CD4-positive, alpha-beta memory T cell (primary cell): Measurements from ENCODE around the gene ALG12. TPM values are rescaled to one million over a fixed set of nuclear protein-coding genes. Genes with fewer than 3 reads are reported as not detected.

Experiments
- CTCF ChIA-PET: fragments of 350-600 bp; sonication (Branson Sonifier 250); formaldehyde crosslinking; loops from one replicate; lab custom pipeline; 2021; ENCODE audit warnings: inconsistent platforms; ENCODE audit not compliant: partially characterized antibody; lab: Charles Lee
- POLR2A ChIA-PET: fragments of 350-600 bp; sonication (Branson Sonifier 250); formaldehyde crosslinking; loops from one replicate; lab custom pipeline; 2021; ENCODE audit not compliant: partially characterized antibody; lab: Charles Lee
- DNase-seq, 5 donors: peaks; one replicate each; pipeline versions ENCODE4 v3.0.0 to v3.0.0-alpha.2; 2020 to 2022; ENCODE audit warnings: mixed read lengths in 1 of 5
- H3K27ac ChIP-seq: one replicate; pipeline ENCODE4 v1.7.0; 2013; ENCODE audit warnings: low read depth, low read length
- H3K27me3 ChIP-seq: 2 replicates; pipeline ENCODE4 v1.7.0; 2013; ENCODE audit warnings: mild to moderate bottlenecking, low read length, moderate library complexity; ENCODE audit not compliant: insufficient read depth
- H3K36me3 ChIP-seq: 2 replicates; pipeline ENCODE4 v1.7.0; 2013; ENCODE audit warnings: mild to moderate bottlenecking, low read length, moderate library complexity; ENCODE audit not compliant: insufficient read depth
- H3K4me1 ChIP-seq: 2 replicates; pipeline ENCODE4 v1.7.0; 2013; ENCODE audit warnings: mild to moderate bottlenecking, low read length, moderate library complexity; ENCODE audit not compliant: insufficient read depth
- H3K4me3 ChIP-seq, 2 donors: one replicate each; pipeline ENCODE4 v1.7.0; 2013; ENCODE audit warnings: low read length in 2 of 2, mild to moderate bottlenecking in 1 of 2
- H3K9me3 ChIP-seq, 2 donors: one replicate each; pipeline ENCODE4 v1.7.0; 2013; ENCODE audit warnings: low read length in 2 of 2, control low read depth in 1 of 2; ENCODE audit not compliant: control insufficient read depth in 1 of 2
- H3K27ac Mint-ChIP-seq, 7 donors: one replicate each; pipeline ENCODE4 v1.8.0; 2020 to 2021; ENCODE audit warnings: mixed read lengths in 7 of 7, mild to moderate bottlenecking in 6 of 7, inconsistent platforms in 3 of 7, moderate library complexity in 3 of 7
- H3K27me3 Mint-ChIP-seq, 2 donors: one replicate each; pipeline ENCODE4 v1.8.0; 2020 to 2021; ENCODE audit warnings: mixed read lengths in 2 of 2
- H3K36me3 Mint-ChIP-seq, 2 donors: one replicate each; pipeline ENCODE4 v1.8.0; 2020 to 2021; ENCODE audit warnings: mixed read lengths in 2 of 2, inconsistent platforms in 1 of 2, mild to moderate bottlenecking in 1 of 2
- H3K4me1 Mint-ChIP-seq, 4 donors: one replicate each; pipeline ENCODE4 v1.8.0; 2020 to 2021; ENCODE audit warnings: mixed read lengths in 4 of 4, mild to moderate bottlenecking in 1 of 4
- H3K4me3 Mint-ChIP-seq, 8 donors: one replicate each; pipeline ENCODE4 v1.8.0; 2020 to 2021; ENCODE audit warnings: mixed read lengths in 8 of 8, mild to moderate bottlenecking in 7 of 8, moderate library complexity in 6 of 8, inconsistent platforms in 3 of 8
- H3K9me3 Mint-ChIP-seq, 8 donors: one replicate each; pipeline ENCODE4 v1.8.0; 2020 to 2021; ENCODE audit warnings: mixed read lengths in 8 of 8, mild to moderate bottlenecking in 5 of 8, inconsistent platforms in 3 of 8, moderate library complexity in 1 of 8
- intact Hi-C: fragments of 100-400 bp; cut with micrococcal nuclease; formaldehyde crosslinking; loops from one replicate; pipeline ENCODE4 v1.15.1; 2023
- polyA plus RNA-seq, 2 donors: library from polyadenylated mRNA; unstranded; fragments of 300-500 nt; fragmentation: Illumina TruSeq; gene quantifications; one replicate each; pipeline ENCODE4 v1.2.3, GENCODE V29; 2021
- total RNA-seq, 2 experiments: library from RNA; stranded (reverse); gene quantifications; one replicate each; pipeline ENCODE4 v1.2.3, GENCODE V29; 2021

ALG12 gene
- total and polyA plus RNA-seq, 4 experiments from 2014 or later: 16.9 to 27.2 (median 19.3) TPM

GRCh38 chr22:49910229-49911155 is 7.7 kb downstream of the ALG12 start:
- Mint-ChIP-seq H3K4me1 (peaks cover 6 to 9% (median 7%) of the 10 kb centered on the region in 4 donors), H3K4me3 (no peak overlapping the region), H3K9me3 (no peaks in the 10 kb centered on the region), H3K27me3 (no peaks in the 10 kb centered on the region), H3K27ac (peak overlapping the region in 2 of 7 donors; percentile 6 to 24), H3K36me3 (peaks cover 17 to 36% of the 10 kb centered on the region in 2 donors)
- no peaks in the 10 kb centered on the region for H3K4me1 ChIP-seq
- no peaks in the 10 kb centered on the region for H3K27me3 ChIP-seq
- DNase-seq: peak in 1 of 5 donors; percentile 24
- H3K4me3 ChIP-seq: no peak overlapping the region
- ChIA-PET CTCF (no interaction called here), POLR2A (interaction anchor here (0.6 kb wide), 1 partner anchor 145 kb away, joined by 3 read pairs; no protein-coding TSS in a partner anchor)
- no peak overlapping the region for H3K27ac ChIP-seq
- intact Hi-C loops: no loop called here
- no peaks in the 10 kb centered on the region for H3K9me3 ChIP-seq
- peaks cover 30% of the 10 kb centered on the region for H3K36me3 ChIP-seq

- H3K36me3 Mint-ChIP-seq: peaks cover 17 to 38% of the 10 kb centered on the region in 2 donors
Observed at GRCh38 chr22:49909476-49910205, 8.6 kb downstream of the ALG12 start.

GRCh38 chr22:49907807-49908206 is 10.4 kb downstream of the ALG12 start:
- Histone ChIP-seq H3K4me1 (no peaks in the 10 kb centered on the region), H3K9me3 (no peaks in the 10 kb centered on the region), H3K27me3 (no peaks in the 10 kb centered on the region), H3K36me3 (peaks cover 38% of the 10 kb centered on the region), H3K4me3 (no peak overlapping the region), H3K27ac (no peak overlapping the region)
- Mint-ChIP-seq H3K27ac (peak overlapping the region in 1 of 7 donors; percentile 2), H3K4me3 (no peak overlapping the region), H3K36me3 (peaks cover 17 to 40% of the 10 kb centered on the region in 2 donors), H3K9me3 (no peaks in the 10 kb centered on the region), H3K4me1 (peaks cover 5 to 14% (median 7%) of the 10 kb centered on the region in 4 donors), H3K27me3 (no peaks in the 10 kb centered on the region)
- DNase-seq: no peak
- ChIA-PET CTCF (interaction anchor here (0.7 kb wide), 1 partner anchor 59 kb away, joined by 3 read pairs; no protein-coding TSS in a partner anchor), POLR2A (no interaction called here)
- intact Hi-C loops: no loop called here

More at GRCh38 chr22:49909476-49910205, 8.6 kb downstream of the ALG12 start:
- H3K4me1 ChIP-seq: no peaks in the 10 kb centered on the region
- intact Hi-C loops: no loop called here
- H3K9me3 ChIP-seq: no peaks in the 10 kb centered on the region
- DNase-seq: no peak
- peaks cover 30% of the 10 kb centered on the region for H3K36me3 ChIP-seq
- POLR2A ChIA-PET: interaction anchor here (1.0 kb wide), 1 partner anchor 8 kb away, joined by 3 read pairs; no protein-coding TSS in a partner anchor
- H3K27ac ChIP-seq: no peak overlapping the region
- no peaks in the 10 kb centered on the region for H3K27me3 ChIP-seq
- no peak overlapping the region for H3K4me3 ChIP-seq
- Mint-ChIP-seq H3K4me1 (peaks cover 6 to 14% (median 7%) of the 10 kb centered on the region in 4 donors), H3K27me3 (no peaks in the 10 kb centered on the region), H3K4me3 (no peak overlapping the region), H3K9me3 (no peaks in the 10 kb centered on the region), H3K27ac (peak overlapping the region in 3 of 7 donors; percentile 18 to 35 (median 19))
- CTCF ChIA-PET: no interaction called here

- Mint-ChIP-seq H3K4me3 (no peak overlapping the region), H3K9me3 (no peaks in the 10 kb centered on the region), H3K27me3 (no peaks in the 10 kb centered on the region), H3K36me3 (peaks cover 14 to 40% of the 10 kb centered on the region in 2 donors), H3K4me1 (peaks cover 5 to 14% (median 7%) of the 10 kb centered on the region in 4 donors), H3K27ac (peak overlapping the region; percentile 31 to 85 (median 72))
- no peak for DNase-seq
- ChIA-PET CTCF (no interaction called here), POLR2A (interaction anchor here (1.0 kb wide), 1 partner anchor 8 kb away, joined by 3 read pairs; no protein-coding TSS in a partner anchor)
- Histone ChIP-seq H3K27me3 (no peaks in the 10 kb centered on the region), H3K4me3 (no peak overlapping the region), H3K4me1 (no peaks in the 10 kb centered on the region), H3K36me3 (peaks cover 32% of the 10 kb centered on the region), H3K27ac (no peak overlapping the region), H3K9me3 (no peaks in the 10 kb centered on the region)
- intact Hi-C loops: no loop called here
Observed at GRCh38 chr22:49906799-49907290, 11.4 kb downstream of the ALG12 start.

GRCh38 chr22:49906071-49906798 is 12.0 kb downstream of the ALG12 start:
- Histone ChIP-seq H3K4me3 (no peak overlapping the region), H3K36me3 (peaks cover 34% of the 10 kb centered on the region), H3K4me1 (no peaks in the 10 kb centered on the region), H3K27me3 (no peaks in the 10 kb centered on the region), H3K9me3 (no peaks in the 10 kb centered on the region), H3K27ac (no peak overlapping the region)
- ChIA-PET CTCF (no interaction called here), POLR2A (interaction anchor here (1.0 to 1.5 kb wide), 2 partner anchors 9 to 52 kb away, joined by 3 read pairs; no protein-coding TSS in a partner anchor)
- no peak overlapping the region for H3K4me3 Mint-ChIP-seq
- peak overlapping the region in 1 of 7 donors; percentile 4 for H3K27ac Mint-ChIP-seq
- no peaks in the 10 kb centered on the region for H3K27me3 Mint-ChIP-seq
- intact Hi-C loops: no loop called here
- H3K36me3 Mint-ChIP-seq: peaks cover 20 to 44% of the 10 kb centered on the region in 2 donors
- peaks cover 6 to 14% (median 8%) of the 10 kb centered on the region in 4 donors for H3K4me1 Mint-ChIP-seq
- no peaks in the 10 kb centered on the region for H3K9me3 Mint-ChIP-seq
- DNase-seq: no peak

GRCh38 chr22:49905465-49905864 is 12.8 kb downstream of the ALG12 start:
- intact Hi-C loops: no loop called here
- Histone ChIP-seq H3K36me3 (peaks cover 36% of the 10 kb centered on the region), H3K27me3 (no peaks in the 10 kb centered on the region)

More at GRCh38 chr22:49905465-49905864, 12.8 kb downstream of the ALG12 start:
- Histone ChIP-seq H3K27ac (no peak overlapping the region), H3K4me1 (no peaks in the 10 kb centered on the region), H3K9me3 (no peaks in the 10 kb centered on the region), H3K4me3 (no peak overlapping the region)
- H3K4me3 Mint-ChIP-seq: peak overlapping the region in 1 of 8 donors; percentile 32
- DNase-seq: no peak
- H3K36me3 Mint-ChIP-seq: peaks cover 25 to 48% of the 10 kb centered on the region in 2 donors
- CTCF ChIA-PET: no interaction called here
- H3K4me1 Mint-ChIP-seq: peaks cover 6 to 14% (median 8%) of the 10 kb centered on the region in 4 donors
- peak overlapping the region in 2 of 7 donors; percentile 73 to 79 for H3K27ac Mint-ChIP-seq
- H3K27me3 Mint-ChIP-seq: no peaks in the 10 kb centered on the region
- peaks cover 0 to 3% (median 0%) of the 10 kb centered on the region in 8 donors for H3K9me3 Mint-ChIP-seq
- POLR2A ChIA-PET: interaction anchor here (1.1 to 1.5 kb wide), 2 partner anchors 44 to 51 kb away, joined by 3 to 4 read pairs; no protein-coding TSS in a partner anchor
